Measurements from ENCODE around the gene SLC22A12.
A peak's percentile ranks its signal among the peaks of the same experiment; 100 is the strongest.
"Not testable (repeated sequence)": the region's sequence is repeated elsewhere in the genome, so short reads cannot be mapped to it uniquely, and the experiment has no call there.

Gene SLC22A12

GRCh38 chr11:64590763-64591221 lies at the start of gene SLC22A12:
SLC22A12 (plus strand) TSS chr11:64591220; CDS start chr11:64591557, 337 bp downstream.
- DNase-seq = no peak

- DNase-seq = no peak
These were observed 48.6 kb upstream of the SLC22A12 start for GRCh38 chr11:64542172-64543125.

GRCh38 chr11:64543818-64544217 lies 47.2 kb upstream of the SLC22A12 start:
- no peak for DNase-seq

DNA sequence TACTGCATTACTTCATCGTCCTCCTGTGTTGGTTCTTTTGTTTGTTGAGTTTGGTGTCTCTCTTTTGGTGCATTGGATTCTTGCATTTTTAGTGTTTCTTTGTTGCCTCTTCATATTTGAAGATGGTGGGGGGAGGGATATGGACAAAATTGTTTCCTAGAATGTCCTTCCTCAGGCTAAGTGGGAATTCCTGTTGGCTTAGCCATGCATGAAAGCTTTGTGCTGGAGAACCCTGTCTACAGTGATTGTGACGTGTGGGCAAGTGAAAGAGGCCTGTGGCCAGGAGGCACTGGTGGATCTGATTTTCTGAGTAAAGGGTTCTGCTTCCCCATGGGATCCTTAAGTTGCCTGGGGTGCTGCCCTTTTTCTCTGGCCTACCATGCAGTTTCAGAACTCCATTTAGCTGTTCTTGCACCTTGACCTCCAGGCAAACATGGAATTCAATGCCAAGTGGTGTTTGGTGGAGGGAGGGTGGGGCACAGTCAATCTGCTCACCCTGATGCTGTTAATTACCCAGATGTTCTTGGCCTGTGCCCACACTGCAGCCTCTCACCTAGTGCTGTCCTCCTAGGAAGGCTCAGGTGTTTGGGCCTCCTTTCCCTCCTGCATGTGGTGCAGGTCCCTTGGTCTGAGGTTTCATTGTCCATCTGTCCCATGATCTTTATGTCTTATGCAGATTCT lies 46.3 kb upstream of the SLC22A12 start:
- no peak for DNase-seq

DNA sequence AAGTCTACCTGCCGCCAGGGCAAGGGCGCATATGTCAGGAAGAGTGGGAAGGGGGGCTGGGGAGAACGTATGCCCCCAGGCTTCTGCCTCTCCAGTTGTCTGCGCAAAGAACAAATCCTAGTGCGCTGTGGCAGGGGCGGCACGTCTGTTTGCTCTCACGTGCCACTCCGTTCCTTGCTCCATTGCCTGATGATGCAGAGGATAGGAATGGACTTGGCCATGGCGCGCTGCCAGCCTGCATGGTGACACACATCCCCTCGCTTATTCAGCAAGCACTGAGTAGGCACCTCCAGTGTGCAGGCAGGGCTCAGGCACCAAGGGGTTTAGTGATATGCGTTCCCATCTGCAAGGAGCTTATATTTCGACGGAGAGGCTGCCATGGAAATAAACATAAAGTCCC lies 45.4 kb upstream of the SLC22A12 start:
- DNase-seq = no peak

DNA sequence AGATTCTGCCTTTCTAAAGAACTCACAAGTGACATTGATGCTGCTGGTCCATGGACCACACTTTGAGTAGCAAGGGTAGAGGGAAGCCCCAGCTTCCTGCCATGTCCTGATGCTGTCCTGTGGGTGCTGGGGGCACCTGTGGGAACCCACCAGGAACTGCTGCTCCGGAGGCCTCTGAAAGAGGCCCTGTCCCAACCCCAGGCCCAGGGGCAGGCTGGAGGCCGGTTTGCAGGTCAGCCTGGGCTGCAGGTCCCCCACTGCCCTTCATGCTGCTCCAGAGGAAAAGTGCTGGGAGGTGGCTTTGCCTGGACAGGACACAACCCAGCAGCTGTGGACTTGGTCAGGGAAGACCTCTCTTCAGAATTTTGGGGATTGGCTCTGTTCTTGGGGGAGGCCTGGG lies 44.8 kb upstream of the SLC22A12 start:
- DNase-seq = no peak

DNA sequence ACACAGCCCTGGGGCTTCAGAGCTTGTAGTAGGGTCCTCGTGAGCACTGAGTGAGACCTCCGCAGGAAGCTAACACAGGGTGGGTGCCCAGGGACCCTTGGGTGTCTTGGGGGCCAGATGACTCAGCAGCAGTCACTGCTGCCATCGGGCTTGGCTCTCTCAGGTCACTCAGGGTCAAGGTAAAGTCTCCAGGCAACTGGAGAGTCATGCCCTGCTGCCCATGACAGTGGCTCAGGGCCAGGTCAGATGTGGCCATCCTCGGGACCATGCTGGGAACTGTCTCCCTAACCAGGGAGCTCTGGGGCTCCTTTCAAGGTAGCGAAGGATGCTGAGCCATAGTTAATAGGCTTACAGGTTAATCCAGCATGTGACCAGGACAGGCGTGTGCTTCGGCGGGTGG lies 44.4 kb upstream of the SLC22A12 start:
- DNase-seq = no peak

DNA sequence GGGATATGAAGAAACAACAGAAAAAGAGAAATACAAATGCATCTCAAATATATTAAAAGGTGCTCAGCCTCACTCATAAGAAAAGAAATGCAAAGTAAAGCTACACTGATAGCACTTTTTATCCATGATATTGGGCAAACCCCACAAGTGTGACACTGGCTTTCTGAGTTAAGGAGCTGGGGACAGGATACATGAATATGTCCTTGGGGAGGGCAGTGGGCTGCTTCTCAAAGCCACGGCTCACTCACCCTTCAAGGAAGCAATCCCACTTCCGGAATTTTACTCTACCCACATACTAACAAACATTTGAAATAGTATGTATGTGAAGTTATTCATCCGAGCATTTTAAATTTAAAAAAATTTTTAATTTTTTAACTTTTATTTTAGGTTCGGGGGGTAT lies 41.1 kb upstream of the SLC22A12 start:
- DNase-seq = no peak

DNA sequence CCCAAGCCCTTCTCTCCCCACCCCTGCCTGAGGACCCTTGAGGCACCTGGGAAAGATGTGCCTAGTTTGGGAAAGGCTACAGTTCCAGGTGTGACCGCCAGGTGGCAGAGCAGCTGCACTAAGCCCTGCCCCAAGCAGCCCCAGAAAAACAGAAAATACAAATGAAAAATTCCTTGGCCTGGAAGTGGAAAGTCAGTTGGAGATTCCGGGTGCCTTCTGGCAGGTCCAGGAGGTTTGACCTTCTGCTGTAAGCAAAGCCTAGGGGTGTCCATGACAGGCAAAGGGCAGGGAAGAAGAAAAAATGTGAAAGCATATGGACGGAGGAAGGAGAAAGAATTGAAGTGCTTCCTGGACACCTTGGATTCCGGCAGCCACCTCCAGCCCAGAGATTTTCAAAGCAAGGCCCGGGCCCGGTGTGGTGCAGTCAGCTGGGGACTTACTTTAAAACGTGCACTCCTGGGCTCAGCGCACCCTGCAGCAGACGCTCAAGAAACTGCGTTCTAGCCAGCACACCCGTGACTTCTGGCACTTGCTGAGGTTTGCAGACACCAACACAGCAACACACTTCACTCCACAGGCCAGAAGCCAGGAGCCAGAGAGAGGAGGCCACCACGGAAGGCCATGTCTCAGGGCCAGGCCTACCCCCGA lies 37.3 kb upstream of the SLC22A12 start:
- peak; percentile 3 to 16 for DNase-seq

DNA sequence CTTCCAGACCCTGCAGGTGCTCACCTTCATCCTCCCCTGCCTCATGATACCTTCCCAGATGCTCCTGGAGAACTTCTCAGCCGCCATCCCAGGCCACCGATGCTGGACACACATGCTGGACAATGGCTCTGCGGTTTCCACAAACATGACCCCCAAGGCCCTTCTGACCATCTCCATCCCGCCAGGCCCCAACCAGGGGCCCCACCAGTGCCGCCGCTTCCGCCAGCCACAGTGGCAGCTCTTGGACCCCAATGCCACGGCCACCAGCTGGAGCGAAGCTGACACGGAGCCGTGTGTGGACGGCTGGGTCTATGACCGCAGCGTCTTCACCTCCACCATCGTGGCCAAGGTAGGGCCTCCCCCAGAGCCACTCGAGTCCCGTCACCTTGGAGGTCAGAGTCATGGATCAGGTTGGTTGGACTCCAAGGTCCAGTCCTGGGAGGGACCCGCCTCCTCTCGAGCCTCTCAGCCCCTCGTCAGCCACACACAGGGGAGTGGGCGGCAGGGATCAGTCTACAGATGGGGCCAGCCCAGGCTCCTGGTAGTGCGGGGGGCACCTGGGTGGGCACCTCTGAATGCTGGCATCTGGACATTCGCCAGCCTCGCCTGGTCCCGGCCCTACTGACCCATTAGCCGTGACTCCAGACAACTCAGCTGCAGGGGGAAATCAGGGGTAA lies 34.8 kb upstream of the SLC22A12 start:
- DNase-seq = no peak

DNA sequence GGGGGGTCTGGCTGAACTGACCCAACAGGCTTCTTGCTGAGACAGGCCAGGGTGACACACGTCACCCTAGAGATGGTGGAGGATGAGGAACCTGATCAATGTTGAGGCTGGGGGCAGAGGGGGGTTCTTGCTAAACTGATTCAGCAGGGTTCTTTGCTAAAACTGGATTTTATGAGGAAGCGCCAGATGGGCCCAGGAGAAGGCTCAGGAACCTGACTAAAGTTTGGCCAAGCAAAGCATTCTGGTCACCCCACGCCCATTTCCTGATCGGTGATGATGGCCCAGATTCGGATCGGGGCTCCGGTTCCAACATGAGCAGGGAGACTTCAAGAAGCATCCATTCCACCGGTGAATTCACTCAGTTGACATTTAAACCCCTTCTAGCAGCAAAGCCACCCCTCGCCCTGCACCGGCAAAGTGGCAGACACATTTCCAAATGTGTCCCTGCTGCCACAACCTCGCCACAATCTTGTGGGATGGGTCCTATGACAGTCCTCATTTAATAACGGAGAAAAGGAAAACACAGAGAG lies 34.2 kb upstream of the SLC22A12 start:
- DNase-seq = no peak

DNA sequence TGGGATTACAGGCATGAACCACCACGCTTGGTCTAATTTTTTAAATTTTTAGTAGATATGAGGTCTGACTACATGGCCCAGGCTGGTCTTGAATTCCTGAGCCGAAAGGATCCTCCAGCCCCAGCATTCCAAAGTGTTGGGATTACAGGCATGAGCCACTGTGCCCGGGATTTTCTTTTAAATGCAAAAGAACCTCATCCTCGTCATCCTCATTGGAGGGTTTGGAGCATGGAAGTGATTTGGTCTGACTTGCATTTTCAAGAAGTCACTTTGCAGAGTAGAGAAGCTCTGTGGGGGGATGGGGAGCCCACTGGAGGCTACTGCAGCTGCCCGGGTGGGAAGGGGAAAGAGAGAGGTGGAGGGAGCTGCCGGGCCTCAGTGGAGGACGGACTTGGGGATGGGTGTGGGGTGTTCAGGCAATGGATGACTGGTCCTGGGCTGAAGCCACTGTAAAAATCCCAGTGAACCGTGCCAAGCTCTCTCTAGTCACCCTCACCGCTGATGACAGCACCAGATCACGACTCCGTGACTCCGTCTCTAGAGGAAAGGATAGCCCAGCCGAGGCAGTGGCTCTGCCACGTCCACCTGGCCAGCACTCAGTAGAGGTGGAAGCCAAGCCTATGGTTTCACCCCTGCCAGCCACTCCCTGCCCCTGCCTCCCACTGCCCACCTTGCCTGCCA lies 32.8 kb upstream of the SLC22A12 start:
- DNase-seq = no peak

GRCh38 chr11:64558869-64559268 lies 32.2 kb upstream of the SLC22A12 start:
- no peak for DNase-seq

GRCh38 chr11:64559351-64560138 lies 31.5 kb upstream of the SLC22A12 start:
- no peak for DNase-seq

DNA sequence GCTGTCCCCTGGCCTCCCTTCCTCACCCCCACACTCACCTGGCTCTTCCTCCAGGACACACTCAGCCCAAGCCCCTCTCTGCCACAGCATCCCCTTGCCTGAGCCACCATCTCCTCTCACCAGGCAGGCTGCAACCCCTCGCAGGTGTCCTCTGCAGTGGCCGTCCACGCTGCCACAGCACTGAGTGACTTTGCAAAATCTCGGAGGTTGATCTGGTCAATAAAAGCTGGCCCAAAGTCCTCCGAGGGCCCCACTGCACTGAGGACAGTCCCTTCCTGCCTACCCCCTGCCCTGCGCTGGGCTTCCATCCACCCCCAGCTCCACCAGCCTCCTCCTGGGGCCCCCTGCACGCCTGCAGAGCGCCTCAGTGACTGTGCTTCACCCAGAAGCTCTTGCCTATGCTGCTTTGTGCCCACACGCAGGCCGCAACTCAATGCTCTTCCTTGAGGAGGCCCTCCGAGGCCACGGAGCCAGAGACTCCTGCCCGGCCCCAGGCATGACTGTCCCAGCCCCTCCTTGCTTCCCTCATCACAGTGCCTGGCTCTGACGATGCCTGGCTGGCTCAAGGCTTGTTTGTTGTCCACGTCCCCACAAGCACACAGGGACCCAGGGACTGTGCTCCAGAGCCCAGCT lies 30.8 kb upstream of the SLC22A12 start:
- DNase-seq = no peak

- DNase-seq = no peak
These were observed 30.1 kb upstream of the SLC22A12 start for GRCh38 chr11:64560941-64561340.

DNA sequence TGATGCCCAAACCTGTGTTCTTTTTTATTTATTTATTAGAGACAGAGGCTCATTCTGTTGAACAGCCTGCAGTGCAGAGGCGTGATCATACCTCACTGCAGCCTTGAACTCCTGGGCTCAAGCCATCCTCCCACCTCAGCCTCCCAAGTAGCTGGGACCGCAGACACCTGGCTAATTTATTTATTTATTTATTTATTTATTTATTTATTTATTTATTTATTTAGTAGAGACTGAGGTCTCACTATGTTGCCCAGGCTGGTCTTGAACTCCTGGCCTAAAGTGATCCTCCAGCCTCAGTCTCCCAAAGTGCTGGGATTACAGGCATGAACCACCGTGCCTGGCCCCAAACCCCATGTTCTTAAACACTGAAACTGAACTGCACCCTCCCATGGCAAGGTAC lies 29.6 kb upstream of the SLC22A12 start:
- DNase-seq = not testable (repeated sequence)

- DNase-seq = no peak
These were observed 28.9 kb upstream of the SLC22A12 start for GRCh38 chr11:64561984-64562722.

GRCh38 chr11:64562723-64563351 lies 28.2 kb upstream of the SLC22A12 start:
- no peak for DNase-seq

Measured in NCI-H2081 (cell line).